ENCODE measurements around the gene MAP3K20. TPM values are rescaled to one million over a fixed set of nuclear protein-coding genes. Genes with fewer than 3 reads are reported as not detected.

The MAP3K20 gene
- total and polyA plus RNA-seq, 2 of the 4 experiments (the other 2 are of a cell fraction): 27.5 to 84.4 TPM

GRCh38 chr2:173075056-173075780 lies 428 bp upstream of the MAP3K20 start:
- H4K8ac ChIP-seq (ENCODE audit: low read depth in 2 of 2, low read length in 2 of 2): peak overlapping the region; percentile 54 to 81
- H3K4me1 ChIP-seq (ENCODE audit: control insufficient read depth, insufficient read depth, low read length): peaks cover 11% of the 10 kb centered on the region
- no peak for ATAC-seq (ENCODE audit: low read depth)
- H3K14ac ChIP-seq (replicated peaks; ENCODE audit: low read depth, low read length): peak overlapping the region; percentile 6; the same call in 1 of the 2 replicates
- H3K36me3 ChIP-seq (ENCODE audit: control insufficient read depth, insufficient read depth, low read length): no peaks in the 10 kb centered on the region
- BruUV-seq (replicated peaks): no TSS peak
- H2BK15ac ChIP-seq (ENCODE audit: low read depth, low read length): peak overlapping the region; percentile 45; the same call in 2 of the 3 replicates
- H2BK5ac ChIP-seq (ENCODE audit: low read depth, low read length, poor library complexity, severe bottlenecking): peak overlapping the region; percentile 92
- intact Hi-C loops (cut with micrococcal nuclease): loop anchor here (1.0 to 5.0 kb wide), 2 partner anchors 47 to 82 kb away; no protein-coding TSS in a partner anchor
- H2BK120ac ChIP-seq (ENCODE audit: low read depth, low read length): peak overlapping the region; percentile 83; the same call in 1 of the 2 replicates
- peak overlapping the region; percentile 46 for H3K18ac ChIP-seq (ENCODE audit: low read depth, low read length)
- peak overlapping the region; percentile 65 for H3K4ac ChIP-seq (ENCODE audit: low read depth, low read length)
- H3K27me3 ChIP-seq (ENCODE audit: control insufficient read depth, insufficient read depth, low read length): no peaks in the 10 kb centered on the region
- H2AK5ac ChIP-seq (ENCODE audit: low read depth, low read length): peak overlapping the region; percentile 33; the same call in 1 of the 2 replicates
- in situ Hi-C loops (cut with MboI; ENCODE audit: low sequenced_read_pairs): no loop called here
- peak overlapping the region; percentile 82 for H3K23ac ChIP-seq (ENCODE audit: low read depth, low read length)
- dilution Hi-C loops (cut with HindIII; ENCODE audit: low sequenced_read_pairs, unreplicated experiment): no loop called here
- H3K9ac ChIP-seq (ENCODE audit: low read depth, low read length): peak overlapping the region; percentile 4
- peak overlapping the region; percentile 62 for H2AK9ac ChIP-seq (replicated peaks; ENCODE audit: low read depth, low read length, poor library complexity)
- H4K20me1 ChIP-seq (ENCODE audit: insufficient read depth, low read length): peaks cover 6% of the 10 kb centered on the region; the same call in 1 of the 2 replicates
- peaks cover 4% of the 10 kb centered on the region for H3K9me1 ChIP-seq (ENCODE audit: insufficient read depth, low read length)
- ChIA-PET CTCF (no interaction called here), POLR2A (ENCODE audit: unreplicated experiment) (interaction anchor here (0.6 kb wide), 1 partner anchor 9 kb away, joined by 3 read pairs; no protein-coding TSS in a partner anchor)
- peak overlapping the region; percentile 94 for H3K27ac ChIP-seq (ENCODE audit: insufficient read depth, low read length)
- H3K4me2 ChIP-seq (ENCODE audit: low read depth, low read length): peak overlapping the region; percentile 66
- peak overlapping the region; percentile 55; the same call in 1 of the 2 replicates for H4K91ac ChIP-seq (ENCODE audit: insufficient read depth, low read depth, low read length)
- H4K5ac ChIP-seq (ENCODE audit: low read depth, low read length): peak overlapping the region; percentile 19; the same call in 1 of the 2 replicates
- TF ChIP-seq MAZ (IDR thresholded peaks at IDR 0.05; ENCODE audit: borderline replicate concordance, low read depth, low read length) (no peak), FOS (IDR thresholded peaks at IDR 0.05; ENCODE audit: low read depth, low read length) (no peak), SMC3 (IDR thresholded peaks at IDR 0.05; ENCODE audit: low read depth, low read length) (no peak)
- peak overlapping the region; percentile 28; the same call in 1 of the 2 replicates for H2BK20ac ChIP-seq (ENCODE audit: low read depth, low read length)
- H2AFZ ChIP-seq (replicated peaks; ENCODE audit: low read length, poor library complexity): peak overlapping the region; percentile 91
- H3K56ac ChIP-seq (ENCODE audit: extremely low read depth, insufficient read depth, low read length): peak overlapping the region; percentile 58; the same call in 1 of the 2 replicates
- no peaks in the 10 kb centered on the region for H3K9me3 ChIP-seq (ENCODE audit: control insufficient read depth, insufficient read depth, low read length)
- 5% methylated on average over 10 of the region's 25 CpGs; no CpG with 5 or more reads in 1 of the 2 experiments for WGBS, 2 experiments (ENCODE audit: extremely low coverage in 2 of 2, insufficient read length in 1 of 2)
- peak overlapping the region; percentile 95 for H3K4me3 ChIP-seq (ENCODE audit: insufficient read depth, low read depth, low read length)
- no peak for DNase-seq
- peaks cover 4 to 20% of the 10 kb centered on the region in 2 experiments; a peak in 3 of 4 replicates for H3K79me1 ChIP-seq (ENCODE audit: low read depth in 1 of 2, low read length in 2 of 2)
